ENCODE results near the gene SOX8.

SOX8 gene

GRCh38 chr16:1034230-1035065 lies 52.9 kb downstream of the SOX8 start:
- DNase-seq (ENCODE audit: low read depth): no peak
- TF ChIP-seq, protein P1, sequence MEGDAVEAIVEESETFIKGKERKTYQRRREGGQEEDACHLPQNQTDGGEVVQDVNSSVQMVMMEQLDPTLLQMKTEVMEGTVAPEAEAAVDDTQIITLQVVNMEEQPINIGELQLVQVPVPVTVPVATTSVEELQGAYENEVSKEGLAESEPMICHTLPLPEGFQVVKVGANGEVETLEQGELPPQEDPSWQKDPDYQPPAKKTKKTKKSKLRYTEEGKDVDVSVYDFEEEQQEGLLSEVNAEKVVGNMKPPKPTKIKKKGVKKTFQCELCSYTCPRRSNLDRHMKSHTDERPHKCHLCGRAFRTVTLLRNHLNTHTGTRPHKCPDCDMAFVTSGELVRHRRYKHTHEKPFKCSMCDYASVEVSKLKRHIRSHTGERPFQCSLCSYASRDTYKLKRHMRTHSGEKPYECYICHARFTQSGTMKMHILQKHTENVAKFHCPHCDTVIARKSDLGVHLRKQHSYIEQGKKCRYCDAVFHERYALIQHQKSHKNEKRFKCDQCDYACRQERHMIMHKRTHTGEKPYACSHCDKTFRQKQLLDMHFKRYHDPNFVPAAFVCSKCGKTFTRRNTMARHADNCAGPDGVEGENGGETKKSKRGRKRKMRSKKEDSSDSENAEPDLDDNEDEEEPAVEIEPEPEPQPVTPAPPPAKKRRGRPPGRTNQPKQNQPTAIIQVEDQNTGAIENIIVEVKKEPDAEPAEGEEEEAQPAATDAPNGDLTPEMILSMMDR (IDR thresholded peaks at IDR 0.05; ENCODE audit: low read depth, low read length, missing control alignments): no peak
- in situ Hi-C loops (cut with HindIII; ENCODE audit: low sequenced_read_pairs): loop anchor here (5.0 kb wide), 1 partner anchor 47 kb away; no protein-coding TSS in a partner anchor
- no peak overlapping the region for H3K4me3 ChIP-seq (ENCODE audit: low read depth, low read length)

GRCh38 chr16:1035066-1035415 lies 53.5 kb downstream of the SOX8 start:
- DNase-seq (ENCODE audit: low read depth): no peak
- in situ Hi-C loops (cut with HindIII; ENCODE audit: low sequenced_read_pairs): loop anchor here (5.0 kb wide), 1 partner anchor 48 kb away; no protein-coding TSS in a partner anchor
- TF ChIP-seq, protein P1 (IDR thresholded peaks at IDR 0.05; ENCODE audit: low read depth, low read length, missing control alignments): no peak
- no peak overlapping the region for H3K4me3 ChIP-seq (ENCODE audit: low read depth, low read length)

DNA sequence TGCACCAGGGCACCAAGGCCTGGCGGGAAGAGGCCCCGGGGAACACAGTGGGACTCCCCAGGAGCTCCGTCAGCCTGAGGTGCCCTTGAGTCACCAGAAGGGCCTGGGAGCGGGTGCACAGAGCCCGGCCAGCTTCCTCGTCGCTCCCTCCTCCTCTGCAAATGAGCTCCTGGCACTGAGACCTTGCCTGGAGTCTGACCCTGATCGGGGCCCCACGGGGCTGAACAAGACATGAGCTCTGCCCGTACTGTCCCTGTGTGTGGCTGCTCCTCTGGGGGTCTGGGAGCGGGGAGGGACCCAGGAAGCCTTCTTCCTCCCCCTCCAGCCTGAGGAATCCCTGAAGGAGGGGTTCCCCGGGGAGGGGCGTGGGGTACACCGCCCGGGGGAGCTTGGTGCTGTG lies 54.6 kb downstream of the SOX8 start:
- H3K4me3 ChIP-seq (ENCODE audit: low read depth, low read length): no peak overlapping the region
- in situ Hi-C loops (cut with HindIII; ENCODE audit: low sequenced_read_pairs): loop anchor here (5.0 kb wide), 1 partner anchor 49 kb away; no protein-coding TSS in a partner anchor
- no peak for DNase-seq (ENCODE audit: low read depth)
- TF ChIP-seq, protein P1 (IDR thresholded peaks at IDR 0.05; ENCODE audit: low read depth, low read length, missing control alignments): no peak
